HG03520 (cell line): Measurements from ENCODE around the gene UBD.

ENCODE experiments used
- ATAC-seq: cut with Tn5 transposase; IDR thresholded peaks from one replicate; pipeline ENCODE4 v1.9.1; 2021; ENCODE audit warnings: mild to moderate bottlenecking, moderate library complexity; ENCODE audit not compliant: unreplicated experiment

UBD gene

GRCh38 chr6:29524044-29524443 is 35.5 kb downstream of the UBD start:
- no peak for ATAC-seq

- ATAC-seq, result no peak
These were observed 37.3 kb downstream of the UBD start for GRCh38 chr6:29522227-29522626.

GRCh38 chr6:29521006-29521680 is 38.4 kb downstream of the UBD start:
- no peak for ATAC-seq

GRCh38 chr6:29520232-29520631 is 39.3 kb downstream of the UBD start:
- ATAC-seq, result no peak

GRCh38 chr6:29519291-29520010 is 40.1 kb downstream of the UBD start:
- no peak for ATAC-seq

GRCh38 chr6:29517728-29518440 is 41.6 kb downstream of the UBD start:
- no peak for ATAC-seq

- no peak for ATAC-seq
These were observed 42.3 kb downstream of the UBD start for GRCh38 chr6:29517245-29517644.

GRCh38 chr6:29516108-29516507 is 43.4 kb downstream of the UBD start:
- ATAC-seq, result no peak

GRCh38 chr6:29510746-29511300 is 48.7 kb downstream of the UBD start:
- ATAC-seq, result no peak

GRCh38 chr6:29510202-29510601 is 49.3 kb downstream of the UBD start:
- ATAC-seq, result no peak

- no peak for ATAC-seq
These were observed 49.8 kb downstream of the UBD start for GRCh38 chr6:29509711-29510110.

- ATAC-seq, result peak; percentile 51
These were observed 50.3 kb downstream of the UBD start for GRCh38 chr6:29509239-29509638.

- ATAC-seq, result no peak
These were observed 52.2 kb downstream of the UBD start for GRCh38 chr6:29507319-29507718.

- no peak for ATAC-seq
These were observed 53.0 kb downstream of the UBD start for GRCh38 chr6:29506446-29507067.

- no peak for ATAC-seq
These were observed 53.7 kb downstream of the UBD start for GRCh38 chr6:29505808-29506207.
